ENCODE data around the gene CRHR1.

The CRHR1 gene

DNA sequence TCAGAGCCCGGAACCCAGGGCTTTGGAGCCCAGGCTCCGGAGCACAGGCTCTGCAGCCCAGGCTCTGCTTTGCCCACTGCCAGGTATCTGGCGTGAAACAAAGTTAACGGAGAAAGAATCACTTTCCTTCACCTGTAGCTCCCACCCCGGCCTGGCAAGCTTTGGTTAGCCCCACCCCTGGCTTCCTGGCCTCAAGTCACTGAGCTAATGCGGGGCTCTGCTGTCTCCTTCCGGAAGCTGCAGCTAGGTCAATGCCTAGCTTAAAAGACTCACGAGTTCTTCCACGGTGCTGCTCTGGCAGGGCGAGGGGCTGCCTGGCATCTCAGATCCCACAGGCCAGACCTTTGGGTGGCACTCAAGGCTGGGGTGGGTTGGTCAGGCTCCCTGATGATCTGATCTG, 39.5 kb downstream of the CRHR1 start:
- no peak for DNase-seq (ENCODE audit: low read depth, low spot score)

DNA sequence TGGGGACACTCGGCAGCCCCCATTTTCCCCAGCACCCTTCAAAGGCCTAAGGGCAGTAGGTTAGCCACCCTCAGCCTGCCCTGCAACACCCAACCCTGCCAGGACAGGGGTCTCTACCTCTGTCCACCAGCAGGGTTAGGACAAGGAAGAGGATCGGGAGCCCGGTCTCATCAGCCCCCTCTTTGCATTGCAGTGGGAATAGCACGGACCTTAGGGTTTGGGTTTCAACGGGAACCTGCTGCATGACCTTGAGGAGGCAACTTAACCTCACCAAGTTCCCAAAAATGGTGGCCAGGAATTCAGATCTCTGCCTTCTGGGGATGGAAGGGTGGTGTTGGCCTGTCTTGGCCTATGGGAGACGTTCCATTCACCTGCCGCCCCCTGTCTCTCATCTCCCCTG, 40.4 kb downstream of the CRHR1 start:
- DNase-seq (ENCODE audit: low read depth, low spot score), result no peak

DNA sequence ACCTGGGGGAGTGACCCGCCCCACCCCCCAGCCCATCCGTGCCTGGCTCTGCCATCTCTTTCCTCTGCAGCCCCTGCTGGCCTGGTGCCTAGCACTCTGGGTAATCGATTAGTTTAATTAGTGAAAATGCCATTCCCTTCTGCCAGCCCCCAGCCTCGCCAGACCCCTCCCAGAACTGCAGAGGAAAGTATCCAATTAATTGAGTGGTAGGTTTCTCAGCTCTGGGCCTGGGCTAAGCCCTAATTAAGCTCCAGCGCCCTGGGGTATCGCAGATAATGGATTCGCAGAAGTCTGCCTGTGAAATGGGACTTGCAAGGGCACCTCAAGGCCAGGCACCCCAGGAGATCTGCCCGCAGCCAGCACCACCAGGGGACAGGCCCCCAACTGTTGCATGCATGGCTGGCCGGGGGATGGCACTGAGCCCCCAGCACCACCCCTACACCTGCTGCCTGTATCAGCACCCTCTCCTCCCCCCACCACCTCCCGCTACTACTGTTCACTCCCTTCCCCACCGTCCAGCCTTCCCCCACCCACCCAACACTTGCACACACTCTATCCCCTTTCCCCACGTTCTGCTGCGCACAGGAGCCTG, 40.9 kb downstream of the CRHR1 start:
- DNase-seq (ENCODE audit: low read depth, low spot score), result no peak

DNA sequence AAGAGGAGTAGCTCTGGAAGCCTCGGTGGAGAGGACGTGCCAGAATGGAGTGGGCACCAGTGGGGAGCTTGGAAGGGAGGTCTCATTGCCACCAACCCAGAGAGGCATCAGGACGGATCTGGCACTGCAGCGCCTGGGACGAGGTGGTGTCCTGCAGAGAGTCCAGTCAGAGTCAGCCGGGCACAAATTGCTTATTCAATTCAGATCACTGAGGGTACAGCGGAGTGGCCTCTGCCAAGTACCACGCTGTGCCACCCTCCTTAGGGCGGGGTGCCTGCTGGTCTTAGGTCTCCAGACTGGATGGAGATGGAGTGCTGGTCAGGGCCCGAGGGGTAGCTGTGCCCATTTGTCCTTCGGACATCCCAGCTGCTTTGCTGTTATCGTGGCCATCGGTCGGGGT, 41.7 kb downstream of the CRHR1 start:
- no peak for DNase-seq (ENCODE audit: low read depth, low spot score)

DNA sequence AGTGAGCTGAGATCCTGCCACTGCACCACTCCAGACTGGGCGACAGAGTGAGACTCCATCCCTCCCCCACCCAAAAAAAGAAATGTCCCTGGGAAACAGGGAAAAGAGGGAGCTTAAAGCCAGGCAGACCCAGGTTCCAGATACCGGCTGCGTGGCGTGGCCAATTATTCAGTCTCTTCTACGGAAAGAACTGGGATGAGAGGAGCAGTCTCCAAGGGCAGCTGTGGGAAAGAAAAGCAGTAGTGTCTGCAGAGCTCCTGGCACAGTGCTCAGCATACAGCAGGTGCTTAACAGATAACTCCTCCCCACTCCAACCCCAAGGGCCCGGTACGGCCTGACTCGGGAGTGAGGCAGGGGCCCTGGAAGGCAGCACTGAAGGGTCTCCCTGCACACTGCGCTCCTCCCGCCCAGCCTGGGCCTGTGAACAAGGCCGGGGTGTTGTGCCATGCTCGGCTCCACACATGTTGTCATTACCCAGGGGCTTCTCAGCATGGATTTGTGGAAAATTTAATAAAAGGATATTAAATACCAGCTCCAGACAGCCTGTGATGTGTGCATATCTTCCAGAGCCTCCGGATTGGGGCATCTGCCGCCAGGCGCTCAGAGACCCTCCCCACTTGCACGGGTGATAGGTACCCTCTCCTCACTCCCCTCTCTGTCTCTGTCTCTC, 42.9 kb downstream of the CRHR1 start:
- no peak for DNase-seq (ENCODE audit: low read depth, low spot score)

DNA sequence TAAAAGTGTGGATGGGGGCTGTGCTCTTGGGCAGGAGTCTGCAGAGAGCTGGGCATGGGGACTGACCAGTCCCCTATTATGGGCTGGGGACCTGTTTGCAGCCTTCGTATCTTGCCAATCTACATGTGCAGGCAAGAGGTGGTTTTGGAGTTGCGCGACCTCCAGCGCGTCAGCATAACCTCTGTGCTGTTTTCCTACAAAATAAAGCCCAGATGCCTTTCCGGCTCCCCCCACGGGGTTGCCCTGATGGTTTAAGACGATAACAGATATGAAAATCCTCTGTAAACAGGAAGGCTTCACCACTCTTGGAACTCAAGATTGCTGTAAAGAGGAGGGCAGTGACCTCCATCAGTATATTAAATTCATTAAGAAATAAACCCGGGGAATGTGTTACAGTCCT, 44.1 kb downstream of the CRHR1 start:
- no peak for DNase-seq (ENCODE audit: low read depth, low spot score)

DNA sequence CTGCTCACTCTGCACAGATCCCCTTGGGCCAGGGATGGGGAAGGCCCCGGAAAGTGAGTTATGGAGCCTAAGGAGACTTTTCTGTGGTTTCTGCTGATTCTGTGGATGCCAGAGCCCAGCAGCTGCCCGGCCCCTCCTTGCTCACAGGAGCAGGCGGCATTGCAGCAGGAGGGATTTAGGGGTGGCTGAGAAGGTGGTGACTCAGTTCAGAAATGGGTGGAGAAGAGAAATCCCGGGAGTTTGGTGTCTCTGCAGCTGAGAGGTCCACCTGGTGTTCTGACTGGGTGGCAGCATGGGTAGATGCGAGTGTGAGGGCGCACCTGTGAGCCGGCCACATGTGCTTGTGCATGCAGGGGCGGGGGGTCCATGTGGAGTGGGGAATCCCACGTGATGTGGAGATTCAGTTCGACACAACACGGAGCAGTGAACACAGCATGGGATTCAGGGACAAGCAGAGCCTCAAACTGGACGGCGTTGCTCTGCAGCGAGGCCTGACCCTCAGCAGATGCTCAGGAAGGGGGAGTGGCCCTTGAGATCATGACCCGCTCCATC, 44.5 kb downstream of the CRHR1 start:
- DNase-seq (ENCODE audit: low read depth, low spot score), result no peak

DNA sequence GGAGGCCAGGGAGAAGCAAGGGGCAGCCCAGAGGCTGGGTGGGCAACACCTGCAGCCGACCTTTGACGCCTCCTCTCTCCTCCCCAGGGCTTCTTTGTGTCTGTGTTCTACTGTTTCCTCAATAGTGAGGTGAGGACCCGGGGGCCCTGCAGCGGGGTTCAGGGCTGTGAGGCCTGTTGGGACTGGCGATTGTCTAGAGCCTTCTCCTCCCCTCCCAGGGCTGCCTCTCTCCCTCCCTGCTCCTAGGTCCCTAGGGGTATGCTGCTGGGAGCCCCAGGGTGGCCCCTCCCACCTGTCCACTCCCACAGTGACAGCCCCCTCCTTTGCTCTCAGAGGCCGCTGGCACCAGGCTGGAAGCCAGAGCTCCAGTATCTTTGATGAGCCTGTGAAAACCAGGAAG, 49.8 kb downstream of the CRHR1 start:
- no peak for DNase-seq (ENCODE audit: low read depth, low spot score)

DNA sequence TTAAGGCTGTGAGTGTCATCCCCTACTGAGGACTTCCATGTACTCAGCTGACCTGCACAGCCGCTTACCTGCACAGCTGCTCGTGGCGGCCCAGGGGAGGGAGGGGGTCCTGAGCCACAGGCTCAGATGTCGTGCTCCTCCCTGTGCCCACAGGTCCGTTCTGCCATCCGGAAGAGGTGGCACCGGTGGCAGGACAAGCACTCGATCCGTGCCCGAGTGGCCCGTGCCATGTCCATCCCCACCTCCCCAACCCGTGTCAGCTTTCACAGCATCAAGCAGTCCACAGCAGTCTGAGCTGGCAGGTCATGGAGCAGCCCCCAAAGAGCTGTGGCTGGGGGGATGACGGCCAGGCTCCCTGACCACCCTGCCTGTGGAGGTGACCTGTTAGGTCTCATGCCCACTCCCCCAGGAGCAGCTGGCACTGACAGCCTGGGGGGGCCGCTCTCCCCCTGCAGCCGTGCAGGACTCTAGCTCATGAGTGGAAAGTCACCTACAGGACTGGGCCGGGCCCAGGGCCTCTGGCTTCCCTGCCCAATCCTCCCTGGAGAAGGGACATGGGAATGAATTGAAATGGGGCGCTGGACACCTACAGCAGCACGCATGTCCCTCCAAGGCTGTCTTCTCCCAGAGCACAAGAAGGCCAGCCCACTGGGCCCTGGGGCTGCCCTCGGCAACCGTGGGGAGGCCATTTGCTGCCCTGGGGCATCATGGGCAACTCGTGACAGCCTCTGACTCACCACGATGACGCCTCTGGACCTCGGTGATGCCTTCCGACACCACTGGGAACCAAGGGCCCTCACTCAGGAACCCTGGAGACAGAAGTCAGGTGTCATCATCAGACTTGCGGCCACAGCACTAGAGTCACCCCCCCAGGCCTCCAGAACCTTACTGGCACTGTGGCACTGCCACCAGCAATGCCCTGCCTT, 50.6 kb downstream of the CRHR1 start:
- no peak for DNase-seq (ENCODE audit: low read depth, low spot score)

DNA sequence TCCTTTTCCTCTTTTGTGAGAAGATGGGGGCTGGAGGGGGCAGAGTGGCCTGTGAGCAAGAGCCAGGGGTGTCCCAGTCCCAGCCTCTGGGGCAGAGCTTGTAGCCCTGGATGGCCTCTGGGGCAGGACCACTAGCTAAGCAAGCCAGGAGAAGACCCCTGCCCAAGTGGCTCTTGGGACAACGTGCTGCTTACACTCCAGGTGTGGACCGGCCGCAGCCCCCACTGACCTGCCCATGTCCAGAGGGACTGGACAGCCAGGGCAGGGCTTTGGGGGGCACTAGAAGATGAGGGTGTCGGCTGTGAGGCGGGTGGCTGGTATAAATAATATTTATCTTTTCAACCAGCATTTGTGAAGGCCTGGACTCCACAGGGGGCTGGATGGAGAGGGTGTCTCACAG, 51.4 kb downstream of the CRHR1 start:
- DNase-seq (ENCODE audit: low read depth, low spot score), result no peak

DNA sequence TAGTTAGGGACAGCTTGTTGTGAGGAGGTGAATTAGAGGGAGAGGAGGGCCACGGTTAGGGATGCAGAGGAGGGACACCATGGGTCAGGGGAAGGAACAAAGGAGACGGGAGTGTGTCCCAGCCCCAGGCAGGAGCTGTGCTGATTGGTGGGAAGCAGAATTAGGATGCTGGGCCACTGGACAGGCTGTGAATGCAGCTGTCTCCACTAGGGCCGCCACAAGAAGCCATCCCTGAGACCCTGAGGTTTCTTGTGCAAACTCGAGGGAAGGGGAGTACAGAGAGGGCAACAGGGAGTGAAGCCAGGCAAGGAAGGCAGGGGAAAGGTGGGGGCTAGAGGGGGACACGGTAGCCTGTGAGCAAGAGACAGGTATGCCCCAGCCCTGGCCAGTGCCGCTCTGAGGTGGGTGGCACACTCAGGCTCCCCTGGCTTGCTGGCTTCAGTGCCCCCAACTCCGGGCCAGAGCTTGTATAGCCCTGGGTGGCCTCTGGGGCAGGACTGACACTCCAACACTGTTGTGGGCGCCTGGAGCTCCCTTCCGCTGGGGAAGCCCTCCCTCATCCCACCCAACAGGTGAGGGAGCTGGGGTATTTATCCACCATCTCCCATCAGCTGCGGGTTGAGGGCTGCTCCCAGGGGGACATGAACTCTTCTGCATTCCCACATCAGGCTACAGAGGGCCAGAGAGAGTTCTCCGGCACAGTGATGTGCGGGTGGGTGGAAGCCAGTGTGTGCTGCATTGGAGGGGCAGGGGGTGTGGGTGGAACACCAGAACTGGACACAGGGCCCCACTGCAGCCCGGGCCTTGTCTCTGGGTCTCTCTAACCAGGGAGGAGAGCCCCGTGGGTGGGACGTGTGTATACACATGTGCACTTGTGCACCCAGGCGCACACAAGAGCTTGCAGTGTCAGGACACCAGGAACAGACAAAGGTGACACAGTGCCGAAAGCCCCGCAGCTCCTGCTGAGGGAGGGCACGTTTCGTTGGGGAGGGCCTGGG, 52.2 kb downstream of the CRHR1 start:
- DNase-seq (ENCODE audit: low read depth, low spot score), result no peak

DNA sequence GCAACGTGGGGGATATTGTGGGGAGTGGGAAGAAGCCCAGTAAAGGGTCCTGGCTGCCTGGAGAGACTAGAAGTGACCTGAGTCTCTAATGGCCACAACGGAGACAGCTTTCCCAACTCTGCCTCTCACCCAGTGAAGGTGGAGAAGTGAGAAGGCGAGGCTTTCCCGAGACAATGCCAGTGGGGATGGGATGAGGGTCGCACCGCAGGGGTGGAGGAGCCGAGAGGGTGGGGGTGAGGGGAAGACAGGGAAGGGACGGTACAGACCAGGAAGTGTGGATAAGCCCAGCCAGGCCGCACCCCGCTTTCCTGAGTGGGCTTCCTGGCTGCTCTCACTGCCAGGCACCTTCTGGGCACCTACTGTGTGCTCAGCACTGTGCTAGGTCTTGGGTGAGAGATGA, 53.1 kb downstream of the CRHR1 start:
- DNase-seq (ENCODE audit: low read depth, low spot score), result no peak

DNA sequence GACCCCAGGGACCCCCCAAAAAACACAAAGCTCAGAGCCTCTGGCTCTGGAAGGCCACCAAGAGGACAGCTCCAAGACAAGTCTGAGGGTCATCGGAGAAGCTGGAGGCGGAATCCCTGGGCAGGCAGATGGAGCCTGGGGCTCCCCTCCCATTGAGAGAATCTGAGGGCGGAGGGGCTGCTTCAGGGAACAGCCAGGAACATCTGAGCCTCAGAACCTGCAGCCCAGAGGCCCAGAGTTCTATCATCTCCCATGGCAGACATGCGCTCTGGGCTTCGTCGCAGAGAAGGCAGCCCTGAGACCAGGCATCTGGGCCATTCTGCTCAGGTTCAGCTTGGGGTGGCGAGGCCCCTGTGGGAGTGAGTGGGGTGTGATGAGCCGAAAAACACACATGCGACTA, 53.5 kb downstream of the CRHR1 start:
- DNase-seq (ENCODE audit: low read depth, low spot score), result no peak

DNA sequence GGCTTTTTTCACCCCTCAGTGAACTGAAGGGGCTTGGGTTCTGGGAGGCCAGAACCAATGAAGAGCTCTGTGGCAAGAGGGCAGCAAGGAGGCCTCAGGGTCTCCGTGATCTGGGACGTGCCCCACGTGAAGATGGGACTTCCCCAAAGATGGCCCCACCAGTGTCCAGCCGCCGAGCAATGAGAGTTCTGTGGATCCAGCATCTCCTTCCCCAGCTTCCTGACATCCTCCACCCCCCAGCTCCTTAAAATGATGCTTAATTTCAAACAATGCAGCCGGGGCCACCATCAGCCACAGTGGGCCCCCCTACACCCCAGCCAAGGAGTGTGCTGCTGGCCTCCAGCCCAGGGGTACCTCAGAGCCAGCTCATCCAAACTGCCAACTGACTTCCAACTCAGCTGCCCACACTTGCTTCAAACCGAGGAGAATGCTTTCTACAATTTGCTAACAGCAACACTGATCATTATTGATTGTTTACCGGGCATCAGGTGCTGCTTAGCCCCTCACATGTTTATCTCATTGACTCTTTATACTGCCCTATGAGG, 54.7 kb downstream of the CRHR1 start:
- no peak for DNase-seq (ENCODE audit: low read depth, low spot score)

DNA sequence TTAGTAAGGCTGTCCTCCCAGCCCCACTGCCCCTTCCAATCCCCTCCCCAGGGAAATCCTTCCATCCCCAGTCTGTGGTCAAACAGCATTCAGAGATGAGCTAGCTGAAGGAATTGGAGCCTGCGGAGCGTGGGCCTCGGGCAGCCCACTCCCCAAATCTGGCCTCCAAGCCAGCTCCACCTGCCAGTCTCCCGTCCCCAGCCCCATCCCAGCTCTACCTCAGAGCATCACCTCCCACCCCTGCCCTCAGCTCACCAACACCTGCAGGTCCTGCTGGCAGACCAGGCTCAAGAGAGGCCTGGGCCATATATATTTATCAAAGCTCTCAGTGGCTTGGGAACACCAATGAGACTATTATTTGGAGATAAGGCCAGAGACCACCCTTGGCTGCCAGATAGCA, 55.3 kb downstream of the CRHR1 start:
- DNase-seq (ENCODE audit: low read depth, low spot score), result no peak

DNA sequence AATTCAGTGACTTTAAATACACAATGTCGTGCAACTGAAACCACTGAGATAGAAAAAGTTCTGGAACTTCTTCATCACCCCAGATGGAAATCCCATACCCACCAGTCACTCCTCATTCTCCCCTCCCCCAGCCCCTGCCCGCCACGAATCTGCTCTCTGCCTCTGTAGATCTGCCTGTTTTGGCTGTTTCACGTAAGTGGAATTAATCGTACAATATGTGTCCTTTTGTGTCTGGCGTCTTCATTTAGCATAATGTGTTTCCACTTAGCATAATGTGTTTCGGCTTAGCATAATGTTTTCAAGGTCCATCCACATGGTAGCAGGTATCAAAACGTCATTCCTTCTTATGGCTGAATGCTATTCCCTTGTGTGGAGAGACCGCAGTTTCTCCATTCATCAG, 57.1 kb downstream of the CRHR1 start:
- DNase-seq (ENCODE audit: low read depth, low spot score), result no peak

DNA sequence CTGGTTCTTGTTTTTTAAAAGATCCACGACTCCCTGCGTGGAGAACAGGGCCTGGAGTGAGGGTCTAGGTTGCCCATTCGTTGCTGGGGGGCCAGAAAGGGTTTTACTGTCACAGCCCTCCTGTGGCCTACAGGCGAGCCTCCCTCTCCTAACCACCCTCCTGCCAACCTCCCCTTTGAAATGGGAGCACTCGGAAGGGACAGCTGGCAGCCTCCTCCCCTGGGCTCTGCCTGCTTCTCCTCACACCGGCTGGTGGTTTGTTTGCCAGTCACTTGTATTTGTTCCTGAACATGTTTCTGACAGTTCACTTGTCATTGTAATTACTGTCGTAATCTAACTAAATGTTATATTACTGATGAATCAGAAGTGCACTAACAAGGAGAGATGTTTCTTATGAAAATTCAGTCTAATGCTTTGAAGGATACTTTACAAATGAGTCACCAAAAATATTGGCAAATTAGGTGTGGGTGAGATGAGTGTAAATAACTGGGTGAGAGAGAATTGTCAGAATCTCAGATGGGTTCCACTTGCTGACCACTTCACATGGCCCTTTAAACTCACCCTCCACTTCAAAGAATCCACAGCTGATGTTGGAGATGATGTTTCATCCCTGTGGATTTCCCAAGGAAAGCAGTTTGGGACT, 57.9 kb downstream of the CRHR1 start:
- peak; percentile 17 for DNase-seq (ENCODE audit: low read depth, low spot score)

DNA sequence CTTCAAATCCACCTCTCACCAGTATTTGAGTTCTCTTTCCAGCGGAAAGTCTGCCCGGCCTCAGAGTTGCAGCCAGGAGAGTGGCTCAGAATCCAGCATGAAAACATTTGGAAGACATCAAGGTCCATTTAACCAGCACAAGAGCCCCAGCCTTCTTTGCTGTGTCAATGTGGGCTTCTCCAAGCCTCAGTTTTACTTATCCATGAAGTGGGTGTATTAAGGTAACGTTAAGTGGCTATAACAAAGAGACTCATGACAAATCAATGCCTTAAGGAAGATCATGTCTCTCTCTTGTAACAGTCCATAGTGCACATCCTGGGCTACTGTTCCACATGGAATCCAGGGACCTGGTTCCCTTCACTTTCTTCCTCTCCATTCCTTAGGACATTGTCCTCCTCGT, 59.6 kb downstream of the CRHR1 start:
- no peak for DNase-seq (ENCODE audit: low read depth, low spot score)

DNA sequence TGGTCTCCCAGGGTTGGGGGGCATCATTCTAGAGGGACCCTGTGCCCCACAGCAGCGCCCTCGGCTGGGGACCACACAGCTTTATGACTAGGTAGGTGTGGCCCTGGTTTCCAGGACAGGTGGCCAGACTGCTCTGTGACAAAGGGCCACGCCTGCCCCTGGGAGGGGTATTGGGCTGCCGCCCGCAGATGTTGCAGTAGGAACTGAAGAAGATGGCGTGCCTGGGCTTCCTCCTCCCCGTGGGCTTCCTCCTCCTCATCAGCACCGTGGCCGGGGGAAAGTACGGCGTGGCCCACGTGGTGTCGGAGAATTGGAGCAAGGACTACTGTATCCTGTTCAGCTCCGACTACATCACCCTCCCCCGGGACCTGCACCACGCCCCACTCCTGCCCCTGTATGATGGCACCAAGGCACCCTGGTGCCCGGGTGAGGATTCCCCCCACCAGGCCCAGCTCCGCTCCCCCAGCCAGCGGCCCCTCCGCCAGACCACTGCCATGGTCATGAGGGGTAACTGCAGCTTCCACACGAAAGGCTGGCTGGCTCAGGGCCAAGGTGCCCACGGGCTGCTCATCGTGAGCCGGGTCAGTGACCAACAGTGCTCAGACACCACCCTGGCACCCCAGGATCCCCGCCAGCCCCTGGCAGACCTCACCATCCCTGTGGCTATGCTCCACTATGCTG, 60.7 kb downstream of the CRHR1 start, which contains the start of gene SPPL2C:
SPPL2C (plus strand) TSS at position 187 of the 681 bp plus-strand sequence; CDS start at position 213, 26 bp downstream.
- DNase-seq (ENCODE audit: low read depth, low spot score), result no peak
